ENCODE data around the gene WDR90.

DNA sequence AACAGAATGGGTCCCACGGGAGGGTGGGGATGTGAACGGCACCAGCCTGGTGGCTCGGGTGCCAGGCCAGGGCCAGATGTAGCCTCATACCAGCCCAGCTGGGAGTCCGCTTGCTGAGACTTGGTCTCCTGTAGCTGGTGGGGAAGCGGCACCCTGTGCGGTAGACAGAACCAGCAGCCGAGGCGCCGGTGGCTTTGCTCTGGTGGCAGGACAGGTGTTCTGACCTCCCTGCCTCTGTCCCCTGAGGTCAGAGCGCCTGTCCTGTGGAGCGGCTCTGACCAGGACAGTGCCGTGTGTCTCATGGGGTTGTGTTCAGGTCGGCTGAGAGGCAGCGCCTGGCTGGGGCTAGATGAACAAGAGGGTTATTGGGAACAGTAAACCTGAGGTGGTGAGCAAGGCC, 39.2 kb upstream of the WDR90 start:
- TF ChIP-seq CTCF (IDR thresholded peaks at IDR 0.05) (no peak), POLR2A (IDR thresholded peaks at IDR 0.05) (no peak), EP300 (IDR thresholded peaks at IDR 0.05) (no peak)
